ENCODE measurements around the gene DGKD.

GRCh38 chr2:233360771-233361176 is 6.5 kb downstream of the DGKD start:
- no peak for TF ChIP-seq CTCF (IDR thresholded peaks at IDR 0.05)
- no peak for TF ChIP-seq POLR2A (IDR thresholded peaks at IDR 0.05)
